RWPE1 (cell line): ENCODE measurements around the gene MYH14.

Experiments used
- CTCF ChIA-PET: fragments of 350-600 bp; sonication (Branson Sonifier 250); formaldehyde crosslinking; extraction: SDS; loops from one replicate; lab custom pipeline; 2021; lab: Yijun Ruan, JAX
- POLR2A ChIA-PET: fragments of 400-600 bp; formaldehyde crosslinking; extraction: SDS; loops from one replicate; lab custom pipeline; 2020; ENCODE audit warnings: antibody characterized with exemption; ENCODE audit not compliant: low non-redundant PET; lab: Yijun Ruan, JAX
- DNase-seq: peaks from one replicate; pipeline ENCODE4 v3.0.0; 2012; ENCODE audit warnings: low spot score
- H3K27ac ChIP-seq: fragments of 450-650 bp; 2 replicates; pipeline ENCODE4 v1.5.1; 2017
- TF ChIP-seq, protein P1 (sequence below): fragments of 450-650 bp; conservative IDR thresholded peaks from 2 replicates; pipeline ENCODE4 v1.5.1; 2017; ENCODE audit warnings: low read depth, mild to moderate bottlenecking

The MYH14 gene

DNA sequence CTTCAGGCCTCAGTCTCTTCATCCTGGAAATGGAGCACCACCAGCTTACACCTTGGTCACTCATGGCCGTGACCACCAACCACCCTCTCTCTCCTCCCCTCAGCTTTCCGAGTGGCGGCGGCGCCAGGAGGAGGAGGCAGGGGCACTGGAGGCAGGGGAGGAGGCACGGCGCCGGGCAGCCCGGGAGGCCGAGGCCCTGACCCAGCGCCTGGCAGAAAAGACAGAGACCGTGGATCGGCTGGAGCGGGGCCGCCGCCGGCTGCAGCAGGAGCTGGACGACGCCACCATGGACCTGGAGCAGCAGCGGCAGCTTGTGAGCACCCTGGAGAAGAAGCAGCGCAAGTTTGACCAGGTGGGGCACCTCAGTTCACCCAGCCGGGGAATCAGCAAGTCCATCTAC lies 78.1 kb downstream of the MYH14 start:
- POLR2A ChIA-PET, result no interaction called here
- no peak for DNase-seq
- TF ChIP-seq, protein P1, sequence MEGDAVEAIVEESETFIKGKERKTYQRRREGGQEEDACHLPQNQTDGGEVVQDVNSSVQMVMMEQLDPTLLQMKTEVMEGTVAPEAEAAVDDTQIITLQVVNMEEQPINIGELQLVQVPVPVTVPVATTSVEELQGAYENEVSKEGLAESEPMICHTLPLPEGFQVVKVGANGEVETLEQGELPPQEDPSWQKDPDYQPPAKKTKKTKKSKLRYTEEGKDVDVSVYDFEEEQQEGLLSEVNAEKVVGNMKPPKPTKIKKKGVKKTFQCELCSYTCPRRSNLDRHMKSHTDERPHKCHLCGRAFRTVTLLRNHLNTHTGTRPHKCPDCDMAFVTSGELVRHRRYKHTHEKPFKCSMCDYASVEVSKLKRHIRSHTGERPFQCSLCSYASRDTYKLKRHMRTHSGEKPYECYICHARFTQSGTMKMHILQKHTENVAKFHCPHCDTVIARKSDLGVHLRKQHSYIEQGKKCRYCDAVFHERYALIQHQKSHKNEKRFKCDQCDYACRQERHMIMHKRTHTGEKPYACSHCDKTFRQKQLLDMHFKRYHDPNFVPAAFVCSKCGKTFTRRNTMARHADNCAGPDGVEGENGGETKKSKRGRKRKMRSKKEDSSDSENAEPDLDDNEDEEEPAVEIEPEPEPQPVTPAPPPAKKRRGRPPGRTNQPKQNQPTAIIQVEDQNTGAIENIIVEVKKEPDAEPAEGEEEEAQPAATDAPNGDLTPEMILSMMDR, result no peak
- CTCF ChIA-PET, result no interaction called here
- H3K27ac ChIP-seq, result no peak overlapping the region

DNA sequence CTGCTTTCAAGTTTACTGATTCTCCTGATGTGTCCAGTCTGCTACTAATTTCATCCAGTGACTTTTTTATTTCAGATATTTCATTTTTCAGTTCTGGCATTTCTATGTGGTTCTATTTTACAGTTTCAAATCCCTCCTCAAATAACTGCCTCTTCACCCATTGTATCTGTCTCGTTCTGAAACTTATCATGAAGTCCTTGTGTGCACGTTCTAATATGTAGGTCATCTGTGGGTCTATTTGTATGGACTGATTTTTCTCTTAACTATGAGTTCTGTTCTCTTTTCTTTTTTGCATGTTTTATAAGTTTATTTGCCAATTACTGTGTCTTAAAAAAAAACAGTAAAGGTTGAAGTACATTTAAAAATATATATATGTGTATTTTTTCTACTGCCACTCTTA lies 82.4 kb downstream of the MYH14 start:
- ChIA-PET POLR2A (no interaction called here), CTCF (no interaction called here)
- H3K27ac ChIP-seq, result no peak overlapping the region
- no peak for DNase-seq
- TF ChIP-seq, protein P1, result no peak

DNA sequence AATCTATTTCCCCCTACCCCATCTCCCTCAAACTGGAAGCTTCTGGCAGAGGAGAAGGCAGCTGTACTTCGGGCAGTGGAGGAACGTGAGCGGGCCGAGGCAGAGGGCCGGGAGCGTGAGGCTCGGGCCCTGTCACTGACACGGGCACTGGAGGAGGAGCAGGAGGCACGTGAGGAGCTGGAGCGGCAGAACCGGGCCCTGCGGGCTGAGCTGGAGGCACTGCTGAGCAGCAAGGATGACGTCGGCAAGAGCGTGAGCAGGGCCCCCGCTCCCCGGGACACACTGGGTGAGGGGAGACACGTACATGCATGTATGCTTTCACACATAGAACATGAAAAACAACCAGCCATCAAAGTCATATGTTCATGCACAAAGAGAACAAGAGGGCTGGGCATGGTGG lies 83.0 kb downstream of the MYH14 start:
- ChIA-PET POLR2A (no interaction called here), CTCF (interaction anchor here (0.5 kb wide), 1 partner anchor 25 kb away, joined by 4 read pairs; no protein-coding TSS in a partner anchor)
- TF ChIP-seq, protein P1, result no peak
- no peak overlapping the region for H3K27ac ChIP-seq
- no peak for DNase-seq

DNA sequence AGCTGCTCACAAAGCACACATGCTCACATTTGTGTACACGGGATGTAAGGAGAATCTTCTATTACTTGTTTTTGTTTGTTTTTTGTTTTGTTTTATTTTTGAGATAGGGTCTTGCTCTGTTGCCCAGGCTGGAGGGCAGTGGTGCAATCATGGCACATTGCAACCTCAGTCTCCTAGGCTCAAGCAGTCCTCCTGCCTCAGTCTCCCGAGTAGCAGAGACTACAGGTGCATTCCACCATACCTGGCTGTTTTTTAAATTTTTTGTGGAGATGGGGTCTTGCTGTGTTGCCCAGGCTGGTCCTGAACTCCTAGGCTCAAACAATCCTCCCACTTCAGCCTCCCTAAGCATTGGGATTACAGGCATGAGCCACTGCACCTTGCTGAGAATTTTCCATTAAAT lies 83.9 kb downstream of the MYH14 start:
- no peak overlapping the region for H3K27ac ChIP-seq
- ChIA-PET CTCF (interaction anchor here (0.5 kb wide), 1 partner anchor 24 kb away, joined by 4 read pairs; no protein-coding TSS in a partner anchor), POLR2A (no interaction called here)
- TF ChIP-seq, protein P1, result no peak
- DNase-seq, result no peak

DNA sequence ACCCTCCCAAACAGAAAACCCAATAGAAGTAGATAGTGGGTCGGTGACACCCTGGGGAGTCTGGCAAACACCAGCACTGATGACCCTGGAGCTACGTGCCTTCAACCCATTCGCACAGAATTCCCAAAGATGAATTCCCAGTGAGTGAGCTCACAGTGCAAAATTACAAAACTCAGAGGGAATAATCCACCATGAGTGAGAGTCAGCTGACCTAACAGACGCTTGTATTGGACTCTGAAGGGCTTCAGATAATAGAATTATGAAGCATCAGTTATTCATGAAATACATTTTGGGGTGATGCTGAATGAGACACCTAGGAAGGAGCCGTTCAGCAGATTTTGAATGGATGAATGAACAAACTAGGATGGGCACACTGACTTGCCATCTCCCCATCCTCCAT lies 85.5 kb downstream of the MYH14 start:
- TF ChIP-seq, protein P1, result no peak
- DNase-seq, result no peak
- ChIA-PET POLR2A (no interaction called here), CTCF (no interaction called here)
- H3K27ac ChIP-seq, result no peak overlapping the region

DNA sequence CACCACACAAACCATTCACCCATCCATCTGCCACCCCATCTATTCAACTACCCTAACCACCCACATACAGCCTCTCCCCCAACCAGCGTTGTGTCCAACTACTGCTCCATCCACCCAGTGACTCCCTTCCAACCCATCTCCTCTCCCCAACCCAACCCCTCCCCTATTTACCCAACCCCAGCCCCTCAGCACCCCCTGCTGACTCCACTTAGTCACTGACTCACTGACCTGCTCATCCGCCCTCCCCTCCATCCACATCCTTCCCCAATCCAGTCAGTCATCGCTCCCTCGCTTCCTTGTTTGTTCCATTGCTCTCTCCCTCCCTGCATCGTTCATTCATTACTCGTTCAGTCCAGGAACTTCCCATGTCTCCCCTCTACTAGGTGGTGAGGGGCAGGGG lies 86.6 kb downstream of the MYH14 start:
- ChIA-PET POLR2A (no interaction called here), CTCF (no interaction called here)
- TF ChIP-seq, protein P1, result no peak
- H3K27ac ChIP-seq, result no peak overlapping the region
- no peak for DNase-seq
